ENCODE results near the gene COL27A1.

Gene COL27A1

GRCh38 chr9:114183006-114183405 is 27.7 kb downstream of the COL27A1 start:
- no peaks in the 10 kb centered on the region for H3K36me3 ChIP-seq
- H3K4me1 ChIP-seq (ENCODE audit: control insufficient read depth in 1 of 2, insufficient read depth in 1 of 2, low read depth in 1 of 2, low read length in 1 of 2): no peaks in the 10 kb centered on the region
- no peak for TF ChIP-seq CTCF (IDR thresholded peaks at IDR 0.05)
- H3K27me3 ChIP-seq: no peaks in the 10 kb centered on the region
- H3K9me3 ChIP-seq: no peaks in the 10 kb centered on the region
- no peak overlapping the region for H3K4me3 ChIP-seq (ENCODE audit: low read depth in 1 of 2, low read length in 1 of 2)
- no peak overlapping the region for H3K27ac ChIP-seq

GRCh38 chr9:114184071-114184470 is 28.7 kb downstream of the COL27A1 start:
- Histone ChIP-seq H3K27me3 (no peaks in the 10 kb centered on the region), H3K4me3 (ENCODE audit: low read depth in 1 of 2, low read length in 1 of 2) (no peak overlapping the region), H3K27ac (no peak overlapping the region), H3K4me1 (ENCODE audit: control insufficient read depth in 1 of 2, insufficient read depth in 1 of 2, low read depth in 1 of 2, low read length in 1 of 2) (no peaks in the 10 kb centered on the region), H3K36me3 (no peaks in the 10 kb centered on the region), H3K9me3 (no peaks in the 10 kb centered on the region)
- no peak for TF ChIP-seq CTCF (IDR thresholded peaks at IDR 0.05)

GRCh38 chr9:114184866-114185265 is 29.5 kb downstream of the COL27A1 start:
- Histone ChIP-seq H3K4me3 (ENCODE audit: low read depth in 1 of 2, low read length in 1 of 2) (no peak overlapping the region), H3K27me3 (no peaks in the 10 kb centered on the region), H3K27ac (no peak overlapping the region), H3K9me3 (no peaks in the 10 kb centered on the region), H3K4me1 (ENCODE audit: control insufficient read depth in 1 of 2, insufficient read depth in 1 of 2, low read depth in 1 of 2, low read length in 1 of 2) (no peaks in the 10 kb centered on the region), H3K36me3 (no peaks in the 10 kb centered on the region)
- no peak for TF ChIP-seq CTCF (IDR thresholded peaks at IDR 0.05)

- Histone ChIP-seq H3K27me3 (no peaks in the 10 kb centered on the region), H3K9me3 (no peaks in the 10 kb centered on the region), H3K4me1 (ENCODE audit: control insufficient read depth in 1 of 2, insufficient read depth in 1 of 2, low read depth in 1 of 2, low read length in 1 of 2) (no peaks in the 10 kb centered on the region), H3K27ac (no peak overlapping the region), H3K4me3 (ENCODE audit: low read depth in 1 of 2, low read length in 1 of 2) (no peak overlapping the region), H3K36me3 (no peaks in the 10 kb centered on the region)
- no peak for TF ChIP-seq CTCF (IDR thresholded peaks at IDR 0.05)
These were observed 30.5 kb downstream of the COL27A1 start for GRCh38 chr9:114185570-114186490.

- Histone ChIP-seq H3K4me3 (ENCODE audit: low read depth in 1 of 2, low read length in 1 of 2) (no peak overlapping the region), H3K27ac (no peak overlapping the region), H3K9me3 (no peaks in the 10 kb centered on the region), H3K36me3 (no peaks in the 10 kb centered on the region), H3K4me1 (ENCODE audit: control insufficient read depth in 1 of 2, insufficient read depth in 1 of 2, low read depth in 1 of 2, low read length in 1 of 2) (no peaks in the 10 kb centered on the region), H3K27me3 (no peaks in the 10 kb centered on the region)
- TF ChIP-seq CTCF (IDR thresholded peaks at IDR 0.05): no peak
These were observed 31.4 kb downstream of the COL27A1 start for GRCh38 chr9:114186605-114187289.

Data from neutrophil (primary cell).